Superior temporal gyrus (tissue), 1 donor: ENCODE results near the gene LUZP1.

Source experiments
- DNase-seq: peaks from one replicate; pipeline ENCODE4 v3.0.0-alpha.2; 2016; ENCODE audit errors: extremely low spot score

Gene LUZP1

DNA sequence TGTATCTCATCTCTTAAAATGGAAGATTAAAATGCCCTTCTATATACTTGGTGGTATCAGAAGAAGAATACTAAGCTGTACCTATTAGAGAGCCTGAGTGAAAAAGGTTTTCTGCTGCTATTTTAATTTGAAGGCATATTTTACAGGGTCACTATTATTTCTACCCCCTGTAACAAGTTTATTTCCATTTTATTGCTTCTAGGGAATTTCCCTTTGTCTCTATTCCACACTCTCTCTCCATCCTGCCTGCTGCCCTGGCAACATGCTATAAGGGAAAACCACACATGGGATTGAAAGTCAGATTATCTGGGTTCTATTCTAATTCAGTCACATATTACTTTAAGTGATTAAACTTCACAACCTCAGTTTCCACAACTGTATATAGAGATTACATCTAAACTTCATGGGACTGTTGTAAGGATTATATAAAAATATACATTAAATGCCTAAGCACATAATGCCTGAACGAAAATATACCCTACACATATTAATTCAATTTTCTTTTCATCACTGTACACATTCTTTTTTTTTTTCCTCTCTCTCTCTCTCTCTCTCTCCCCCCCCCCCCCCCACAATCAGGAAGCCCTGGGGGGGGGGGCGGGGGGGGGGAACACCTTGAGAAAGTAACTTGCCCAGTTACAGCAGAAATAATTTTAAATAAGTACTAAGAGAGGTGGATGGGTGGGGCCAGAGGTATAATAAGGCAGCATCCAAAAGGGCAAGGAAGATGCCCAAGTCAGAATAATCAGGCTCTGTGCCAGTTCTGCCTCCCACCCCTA, 51.5 kb downstream of the LUZP1 start:
- no peak for DNase-seq

DNA sequence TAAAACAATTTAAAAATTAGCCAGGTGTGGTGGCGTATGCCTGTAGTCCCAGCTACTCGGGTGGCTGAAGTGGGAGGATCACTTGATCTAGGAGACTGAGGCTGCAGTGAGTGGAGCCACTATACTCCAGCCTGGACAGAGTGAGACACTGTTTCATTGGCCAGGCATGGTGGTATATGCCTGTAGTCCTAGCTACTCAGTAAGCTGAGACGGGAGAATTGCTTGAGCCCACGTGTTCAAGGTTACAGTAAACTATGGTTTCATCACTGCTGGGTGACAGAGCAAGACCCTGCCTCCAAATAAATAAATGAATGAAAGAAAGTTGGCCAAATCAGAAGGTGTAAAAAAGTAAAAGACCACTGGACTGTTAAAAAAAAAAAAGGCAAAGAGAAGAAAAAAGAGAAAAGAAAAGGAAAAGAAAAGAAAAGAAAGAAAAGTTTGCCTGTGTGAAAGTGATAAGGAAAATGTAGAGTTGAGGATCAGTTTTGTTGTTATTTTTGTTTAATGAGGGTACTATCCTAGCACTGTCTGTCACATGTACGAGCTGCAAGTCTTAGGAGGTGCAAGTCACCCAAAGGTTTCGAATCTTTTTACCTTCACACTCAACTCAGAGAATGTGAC, 52.3 kb downstream of the LUZP1 start:
- no peak for DNase-seq

DNA sequence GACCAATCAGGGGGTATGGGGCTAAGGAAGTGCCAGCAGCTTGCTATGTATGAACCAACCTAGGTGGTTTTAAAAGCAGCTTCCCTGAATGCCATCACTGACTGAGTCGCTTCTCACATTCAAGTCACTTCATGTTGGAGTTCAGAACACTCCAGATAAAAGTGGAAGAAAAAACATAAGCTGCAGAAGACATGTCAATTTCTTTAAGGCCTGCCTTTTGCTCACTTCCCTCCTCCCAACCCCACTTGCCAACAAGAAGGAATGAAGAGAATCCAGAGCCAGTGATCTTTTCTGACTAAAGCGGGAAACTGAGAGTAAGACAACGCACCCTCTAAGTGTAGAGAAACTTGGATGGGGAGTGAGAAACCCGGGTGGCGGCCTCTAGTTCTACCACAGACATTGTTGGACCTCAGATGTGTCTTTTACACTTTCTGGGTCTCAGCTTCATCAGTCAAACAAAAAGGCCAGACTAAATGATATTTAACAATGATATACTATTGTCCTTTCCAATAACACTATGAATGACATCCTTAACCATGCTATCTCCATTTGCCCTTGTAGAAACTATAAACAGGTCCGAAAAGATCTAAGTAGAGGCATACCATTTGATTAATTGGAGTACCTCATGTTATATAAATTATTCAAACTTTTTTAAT, 54.1 kb downstream of the LUZP1 start:
- no peak for DNase-seq

DNA sequence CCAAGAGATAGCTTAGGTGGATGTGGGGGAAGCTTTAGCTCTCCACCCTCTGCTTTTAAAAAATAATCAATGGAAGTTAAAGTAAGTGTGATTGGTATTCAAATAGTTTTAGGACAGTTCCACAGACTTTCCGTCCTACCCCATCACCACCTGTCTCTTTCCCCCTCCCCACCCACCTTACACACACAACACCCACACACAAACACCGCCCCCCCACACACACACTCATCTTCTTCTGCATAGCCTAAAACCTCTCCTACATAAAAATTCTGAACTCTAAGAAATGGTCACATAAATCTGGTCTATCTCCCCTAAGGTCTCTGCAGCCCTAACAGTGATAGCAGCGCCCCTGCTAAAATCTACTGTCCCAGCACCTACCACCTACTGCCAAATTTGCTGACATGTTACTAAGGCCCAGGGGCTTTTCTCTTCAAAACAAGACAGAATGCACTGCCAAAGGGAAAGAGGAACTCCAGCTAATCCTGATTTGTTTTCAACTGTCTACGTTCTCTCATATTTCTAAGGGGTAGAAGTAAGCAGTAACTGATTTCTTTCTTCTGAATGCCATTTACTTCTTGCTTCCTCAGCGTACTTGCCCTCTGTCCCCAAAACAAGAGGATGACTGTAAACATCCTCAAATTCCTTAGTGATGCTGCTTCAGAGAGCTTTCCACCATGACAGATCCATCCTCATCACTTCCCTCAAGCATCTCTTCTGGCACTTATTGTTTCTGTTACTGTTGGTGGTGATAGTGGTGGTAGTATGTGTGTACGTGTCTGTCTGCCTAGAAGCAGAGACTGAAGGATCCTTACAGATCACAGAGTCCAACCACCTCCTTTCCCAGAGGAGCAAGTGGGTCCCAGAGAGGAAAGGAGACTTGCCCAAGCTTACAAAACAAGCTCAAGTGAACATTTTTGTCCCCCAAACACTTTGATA, 56.8 kb downstream of the LUZP1 start:
- no peak for DNase-seq

DNA sequence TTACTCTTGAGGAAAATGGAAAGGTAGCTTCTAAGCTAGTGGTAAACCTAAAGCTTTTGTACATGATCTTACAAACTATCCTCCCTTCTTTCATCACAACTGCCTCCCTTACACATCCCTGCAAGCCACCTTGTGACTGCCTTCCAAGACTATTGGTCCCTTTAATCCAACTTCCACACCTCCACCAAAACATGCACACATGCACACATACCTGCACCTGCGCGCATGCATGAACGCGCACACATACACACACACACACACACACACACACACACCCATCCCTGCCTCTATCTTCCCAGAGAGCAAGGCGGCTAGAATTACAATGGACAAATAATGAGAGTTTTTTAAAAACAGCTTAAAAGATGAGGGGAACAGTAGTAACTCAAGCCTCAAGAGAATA, 58.3 kb downstream of the LUZP1 start:
- DNase-seq = no peak

DNA sequence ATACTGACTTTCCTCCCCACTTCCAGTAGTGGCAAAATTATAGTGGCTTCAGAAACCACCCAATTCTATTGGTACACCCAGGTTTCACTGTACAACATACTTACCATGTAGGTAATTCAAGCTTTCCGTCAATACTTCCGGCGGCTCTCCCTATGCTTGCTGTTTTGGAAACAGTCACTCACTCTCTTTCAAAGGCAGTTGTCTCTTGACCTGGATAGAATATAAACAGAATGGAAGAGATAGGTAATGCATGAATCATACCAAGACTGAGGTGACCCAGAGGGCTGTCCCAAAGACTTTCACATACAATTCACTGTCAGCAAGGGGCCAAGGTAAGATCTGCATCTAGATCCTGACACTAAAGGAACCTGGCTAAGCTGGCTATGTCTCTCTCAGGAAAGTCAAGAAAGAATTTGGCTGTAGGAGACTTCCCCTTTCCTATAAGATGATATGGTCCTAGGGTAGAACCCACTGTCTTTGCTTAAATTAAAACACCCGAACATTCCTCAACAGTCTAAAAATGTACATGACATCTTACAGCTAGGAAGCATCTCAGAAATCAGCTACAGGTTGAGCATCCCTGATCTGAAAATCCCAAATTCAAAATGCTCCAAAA, 59.6 kb downstream of the LUZP1 start:
- DNase-seq = no peak

DNA sequence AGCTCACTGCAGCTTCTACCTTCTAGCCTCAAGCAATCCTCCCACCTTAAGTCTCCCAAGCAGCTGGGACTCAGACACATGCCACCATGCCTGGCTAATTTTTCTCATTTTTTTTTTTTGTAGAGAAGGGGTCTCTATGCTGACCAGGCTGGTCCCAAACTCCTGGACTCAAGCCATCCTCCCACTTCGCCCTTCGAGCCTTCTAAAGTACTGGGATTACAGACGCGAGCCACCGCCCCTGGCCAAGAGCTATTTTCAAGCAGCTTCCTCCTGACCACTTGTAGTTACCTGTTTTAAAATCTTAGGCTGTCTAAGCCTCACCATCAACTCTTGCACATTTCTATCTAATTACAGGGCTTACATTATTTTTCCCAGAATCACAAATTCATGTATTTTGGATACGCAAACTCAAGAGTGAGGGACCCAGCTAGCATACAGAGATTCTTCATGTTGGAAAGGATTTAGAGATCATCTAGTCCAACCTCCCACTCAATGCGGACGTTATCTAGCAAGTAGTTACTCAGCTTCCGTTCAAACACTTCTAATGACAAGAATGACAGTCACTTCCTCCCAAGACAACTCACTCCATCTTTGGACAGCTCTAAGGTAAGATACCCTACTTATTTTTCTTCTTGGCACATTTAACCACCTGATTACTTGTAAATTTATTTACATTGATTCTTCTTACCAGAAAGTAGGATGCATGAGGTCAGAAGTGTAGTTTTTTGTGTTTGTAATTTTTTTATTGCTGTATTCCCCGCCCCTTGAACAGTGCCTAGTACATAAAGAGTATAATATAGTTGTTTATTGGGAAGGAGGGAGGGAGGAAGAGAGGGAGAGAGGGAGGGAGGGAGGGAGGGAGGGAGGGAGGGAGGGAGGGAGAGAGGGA, 65.4 kb downstream of the LUZP1 start:
- DNase-seq = no peak

DNA sequence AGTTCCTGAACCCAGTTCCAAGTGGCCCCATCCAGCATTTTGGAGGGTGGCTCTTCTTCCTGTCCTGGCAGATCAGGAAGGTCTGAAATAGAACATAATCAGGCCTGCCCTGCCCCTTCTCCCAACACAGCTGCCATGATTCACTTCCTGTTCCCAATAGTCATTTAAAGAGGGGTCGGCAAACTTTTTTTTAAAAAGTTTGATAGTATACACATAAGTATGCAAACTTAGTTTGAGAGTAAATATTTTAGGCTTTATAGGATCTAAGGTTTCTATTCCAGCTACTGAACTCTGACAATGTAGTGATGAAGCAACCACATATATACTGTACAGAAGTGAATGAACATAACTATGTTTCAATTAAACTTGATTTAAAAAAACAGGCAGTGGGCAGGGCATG, 66.4 kb downstream of the LUZP1 start:
- no peak for DNase-seq

DNA sequence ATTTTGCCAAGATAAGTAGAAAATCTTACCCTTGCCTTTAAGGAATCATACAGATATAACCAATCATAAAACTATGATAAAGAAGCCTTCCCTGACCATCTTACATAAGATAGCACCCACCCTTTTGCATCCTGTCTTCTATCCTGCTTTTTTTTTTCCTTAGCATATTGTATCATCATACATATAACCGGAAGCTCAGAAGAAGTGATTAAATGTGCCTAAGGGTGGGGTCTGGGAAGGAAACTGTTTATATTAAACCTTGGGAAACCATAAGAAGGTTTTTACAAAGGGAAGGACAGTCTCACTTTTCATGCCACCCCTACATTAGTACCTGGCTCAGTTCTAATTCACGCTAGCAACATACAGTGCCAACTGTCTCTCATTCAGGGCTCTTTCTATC, 66.8 kb downstream of the LUZP1 start:
- DNase-seq = no peak

DNA sequence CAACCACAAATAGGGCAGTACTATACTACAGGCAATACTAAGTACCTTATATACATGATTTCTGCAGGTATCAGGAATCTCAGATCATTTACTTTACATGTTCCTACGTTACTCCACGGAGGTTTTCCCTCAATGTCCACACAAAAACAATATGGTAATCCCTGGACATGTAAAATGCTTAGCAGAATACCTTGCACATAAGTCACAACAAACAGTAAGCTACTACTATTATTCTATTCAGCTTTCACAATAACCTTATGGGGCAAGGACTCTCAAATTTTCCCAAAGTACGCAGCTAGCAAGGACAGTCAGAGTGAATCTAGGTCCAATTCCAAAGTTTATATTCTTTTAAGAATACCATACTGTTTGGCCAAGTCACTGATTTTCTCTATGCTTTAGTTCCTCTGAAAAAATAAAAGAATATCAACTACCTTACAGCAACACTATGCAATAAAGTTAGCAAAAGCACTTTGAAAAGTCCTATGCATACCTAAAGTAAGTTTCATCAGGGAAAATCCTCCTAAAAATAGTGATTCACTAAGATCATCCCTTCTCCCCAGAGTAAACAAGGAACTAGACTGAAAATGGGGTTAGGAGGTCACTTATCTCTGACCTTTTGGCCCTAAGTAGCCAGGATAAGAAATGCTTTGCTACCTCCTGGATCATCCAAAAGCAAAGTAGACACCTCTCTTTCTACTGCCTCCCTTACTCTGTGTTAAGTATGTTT, 67.4 kb downstream of the LUZP1 start:
- no peak for DNase-seq

DNA sequence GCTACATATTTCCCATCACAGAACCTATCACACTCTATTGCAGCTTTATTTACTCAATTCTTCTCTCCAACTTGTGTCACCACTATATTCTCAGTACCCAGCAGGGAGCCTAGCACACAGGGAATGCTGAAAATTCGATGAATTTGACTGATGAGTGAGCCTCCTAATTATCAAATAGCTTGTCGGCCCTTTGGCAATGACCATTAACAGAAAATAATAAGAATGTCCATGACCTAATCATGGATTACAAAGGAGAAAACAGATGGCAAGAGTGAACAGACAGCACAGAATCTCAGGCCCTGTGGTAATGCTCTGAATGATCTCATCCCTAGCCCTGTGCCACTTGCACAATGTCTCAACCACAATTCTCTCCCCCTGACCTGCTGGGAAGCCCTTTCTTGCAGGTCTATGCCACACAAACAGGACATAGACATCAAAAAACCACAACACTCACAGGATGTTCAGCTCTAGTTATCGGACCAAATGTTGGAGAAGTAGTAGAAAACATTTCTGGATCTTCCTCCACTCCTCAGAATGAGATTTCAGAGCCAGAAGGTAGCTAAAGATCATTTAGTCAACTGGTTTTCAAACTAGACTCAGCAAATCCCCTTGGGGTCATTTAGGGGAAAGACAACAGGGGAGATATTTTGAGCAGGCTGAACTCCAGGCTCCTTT, 68.4 kb downstream of the LUZP1 start:
- no peak for DNase-seq

DNA sequence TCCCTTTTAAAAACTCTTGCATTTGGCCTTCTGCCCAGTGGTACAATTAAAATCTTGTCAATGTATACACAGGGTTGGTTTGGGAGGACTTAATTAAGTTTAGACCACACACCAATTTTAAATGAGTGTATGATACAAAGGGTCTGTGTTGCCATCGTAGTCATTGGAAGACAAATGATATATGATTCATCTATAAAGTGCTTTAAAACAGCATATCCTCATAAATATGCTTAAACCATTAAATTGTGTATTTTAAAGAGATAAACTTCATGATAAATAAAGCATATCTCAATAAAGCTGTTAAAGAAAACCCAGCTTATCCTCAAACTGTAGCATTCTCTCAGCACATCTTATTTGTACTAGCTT, 69.5 kb downstream of the LUZP1 start:
- DNase-seq = no peak

DNA sequence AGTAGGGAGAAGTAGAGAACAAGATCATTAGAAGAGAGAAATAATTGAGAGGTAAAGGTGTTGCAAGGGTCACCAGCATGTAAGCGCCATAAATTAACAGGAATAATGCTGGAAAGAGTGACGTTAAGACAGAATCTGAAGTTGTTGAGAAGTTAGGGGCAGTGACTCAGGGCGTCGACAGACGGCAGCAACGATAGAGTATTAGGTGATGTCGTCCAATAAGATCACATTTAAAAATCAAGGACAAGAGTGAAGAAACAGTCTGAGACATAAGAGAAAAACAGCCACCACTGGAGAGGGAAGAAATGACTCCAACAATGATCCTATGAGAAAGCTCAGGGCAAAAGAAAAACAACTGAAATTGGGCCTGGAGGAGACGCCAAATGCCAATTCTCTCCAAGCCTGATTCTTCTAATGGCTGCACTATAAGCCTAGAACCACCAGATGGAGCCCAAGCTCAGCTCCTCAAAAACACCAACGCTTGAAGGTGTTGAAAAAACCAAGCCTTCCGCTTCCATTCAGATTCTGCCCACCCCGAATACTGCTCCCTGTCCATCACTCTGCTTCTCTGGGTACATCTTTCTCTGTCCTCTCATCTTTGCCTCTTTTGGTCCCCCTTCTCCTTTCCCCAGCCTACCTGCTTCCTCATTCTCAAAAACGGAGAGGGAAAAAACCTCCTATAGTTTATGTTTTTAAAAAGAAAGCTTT, 70.0 kb downstream of the LUZP1 start:
- DNase-seq = peak; percentile 90

DNA sequence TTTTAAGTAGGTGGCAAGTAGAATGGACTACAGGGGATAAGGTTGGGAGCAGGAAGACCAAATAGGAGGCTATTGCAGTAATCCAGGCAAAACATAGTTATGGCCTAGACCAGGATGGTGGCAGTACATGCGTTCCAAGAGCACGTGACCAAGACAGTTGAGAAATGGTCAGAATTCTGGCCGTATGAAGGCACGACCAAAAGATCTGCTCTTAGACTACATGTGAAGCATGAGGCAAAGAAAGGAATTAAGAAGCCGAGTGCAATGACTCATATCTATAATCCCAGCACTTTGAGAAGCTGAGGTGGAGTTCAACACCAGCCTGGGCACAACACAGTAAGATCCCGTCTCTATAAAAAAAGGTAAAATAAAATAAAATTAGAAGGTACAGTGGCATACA, 71.3 kb downstream of the LUZP1 start:
- no peak for DNase-seq

DNA sequence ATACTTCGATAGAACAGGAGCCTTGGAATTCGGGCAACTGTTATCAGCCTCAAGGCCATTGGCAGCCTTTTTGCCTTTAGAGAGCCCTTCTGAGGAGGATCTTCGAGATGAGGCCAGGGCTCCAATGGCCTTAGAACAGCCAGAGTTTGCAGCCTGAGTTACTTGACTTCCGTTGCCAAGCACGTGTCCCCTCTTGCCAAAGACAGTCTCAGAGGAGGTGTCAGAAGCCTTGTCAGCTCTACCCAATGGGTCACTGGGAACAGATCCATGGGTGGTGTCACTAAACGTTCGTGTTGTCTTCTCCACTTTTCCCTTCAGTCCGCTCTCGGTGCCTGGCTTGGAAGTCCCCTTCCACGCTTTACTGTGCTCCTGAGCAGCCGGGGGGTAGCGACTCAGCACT, 76.2 kb downstream of the LUZP1 start:
- DNase-seq = no peak

DNA sequence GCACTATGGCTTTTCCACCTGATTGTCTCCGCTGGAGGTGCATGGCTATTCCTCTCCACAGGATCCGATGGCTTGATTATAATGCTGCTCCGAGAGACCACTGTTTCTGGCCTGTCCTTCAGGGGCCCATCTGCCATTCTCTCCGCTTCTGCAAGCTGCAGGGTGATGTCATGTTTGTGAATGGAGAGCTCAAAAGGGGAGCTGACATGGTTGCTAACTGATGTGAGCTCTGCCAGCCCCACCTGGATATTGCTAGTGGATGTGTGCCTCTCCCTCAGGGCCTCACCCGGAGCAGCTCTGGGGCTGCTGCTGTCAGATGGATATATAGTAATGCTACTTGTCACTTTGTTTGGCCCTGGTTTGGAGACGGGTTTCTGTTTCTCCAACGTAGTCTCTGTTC, 77.1 kb downstream of the LUZP1 start:
- no peak for DNase-seq

DNA sequence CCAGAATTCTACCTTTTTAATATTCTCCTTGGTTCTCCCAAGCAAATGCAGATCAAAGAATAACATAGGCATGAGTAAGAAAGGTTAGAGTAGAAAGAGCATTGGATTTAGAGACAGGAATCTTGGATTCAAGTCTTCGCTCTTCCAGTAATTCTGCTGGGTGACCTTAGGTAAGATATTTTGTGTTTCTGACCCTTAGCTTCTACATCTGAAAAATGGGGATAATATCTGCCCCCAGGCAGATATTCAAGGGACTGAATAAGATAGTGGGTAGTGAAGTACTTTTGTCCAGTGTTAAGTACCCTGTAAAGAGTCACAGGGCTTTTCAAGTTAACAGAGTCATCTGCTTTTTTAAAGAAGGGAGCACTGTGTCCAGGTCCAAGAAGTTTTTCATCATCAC, 78.6 kb downstream of the LUZP1 start:
- DNase-seq = no peak

DNA sequence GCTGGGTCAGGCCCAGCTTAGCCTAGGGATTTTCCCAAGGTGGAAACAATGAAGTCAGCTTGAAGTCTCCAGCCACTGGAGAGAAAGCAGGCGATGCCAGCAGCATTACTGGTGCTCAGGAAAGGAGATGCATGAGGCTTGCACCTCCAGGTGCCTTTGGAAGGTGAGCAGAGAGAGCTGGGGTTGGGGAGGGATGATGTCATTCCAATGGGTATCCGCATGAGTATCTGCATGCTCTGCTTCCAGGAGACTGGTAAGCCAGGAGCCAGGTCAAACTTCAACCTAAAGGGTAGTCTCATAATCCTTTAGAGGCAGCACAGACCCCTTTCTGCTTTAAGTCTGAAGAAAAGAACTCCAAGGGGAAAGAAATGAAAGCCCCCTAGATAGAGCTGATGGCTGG, 80.6 kb downstream of the LUZP1 start:
- no peak for DNase-seq

DNA sequence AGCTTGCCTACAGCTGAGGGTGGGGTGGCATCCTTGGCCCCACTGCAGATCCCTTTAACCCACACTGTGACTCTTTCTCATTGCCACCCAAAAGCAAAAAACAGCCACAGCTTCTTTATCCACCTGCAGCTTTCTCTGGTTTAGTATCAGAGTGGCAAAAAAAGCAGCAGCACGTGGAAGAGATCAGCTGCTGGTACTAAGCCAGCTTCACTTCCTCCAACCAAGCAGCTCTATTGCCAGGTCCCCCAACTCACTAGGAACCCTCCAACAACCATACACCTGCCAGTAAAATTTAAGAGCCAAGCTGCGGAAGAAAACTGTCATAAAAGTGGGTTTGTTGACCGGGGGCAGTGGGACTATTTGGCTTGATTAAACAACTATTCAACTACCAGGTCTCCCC, 83.0 kb downstream of the LUZP1 start:
- DNase-seq = no peak
